ENCODE results near the gene SLC35G3. TPM values are rescaled to one million over a fixed set of nuclear protein-coding genes. Genes with fewer than 3 reads are reported as not detected.
"Not testable (repeated sequence)": the region's sequence is repeated elsewhere in the genome, so short reads cannot be mapped to it uniquely, and the experiment has no call there.

Gene SLC35G3
- total RNA-seq, 1 experiment from 2014 or later = not detected

GRCh38 chr17:35210741-35211140 is 16.5 kb upstream of the SLC35G3 start:
- H3K36me3 Mint-ChIP-seq (ENCODE audit: insufficient read depth in 1 of 3, low read depth in 3 of 3) = no peaks in the 10 kb centered on the region; a peak in 1 of 7 replicates
- H2BK15ac ChIP-seq (ENCODE audit: low read depth, low read length) = no peak overlapping the region
- H3K4me1 Mint-ChIP-seq = peaks cover under 1 to 2% of the 10 kb centered on the region in 2 experiments; a peak in 2 of 4 replicates
- H3K79me2 ChIP-seq (ENCODE audit: insufficient read depth, low read length) = no peaks in the 10 kb centered on the region
- H3K14ac ChIP-seq (ENCODE audit: insufficient read depth, low read length) = no peak overlapping the region
- no peak overlapping the region for H3K18ac ChIP-seq (ENCODE audit: insufficient read length, low read depth, low read length)
- H3K27me3 Mint-ChIP-seq (ENCODE audit: low read depth) = peaks cover 12% of the 10 kb centered on the region
- no peaks in the 10 kb centered on the region for H3K23me2 ChIP-seq (ENCODE audit: insufficient read length, low read depth, low read length, poor library complexity, severe bottlenecking)
- TF ChIP-seq, protein P1, sequence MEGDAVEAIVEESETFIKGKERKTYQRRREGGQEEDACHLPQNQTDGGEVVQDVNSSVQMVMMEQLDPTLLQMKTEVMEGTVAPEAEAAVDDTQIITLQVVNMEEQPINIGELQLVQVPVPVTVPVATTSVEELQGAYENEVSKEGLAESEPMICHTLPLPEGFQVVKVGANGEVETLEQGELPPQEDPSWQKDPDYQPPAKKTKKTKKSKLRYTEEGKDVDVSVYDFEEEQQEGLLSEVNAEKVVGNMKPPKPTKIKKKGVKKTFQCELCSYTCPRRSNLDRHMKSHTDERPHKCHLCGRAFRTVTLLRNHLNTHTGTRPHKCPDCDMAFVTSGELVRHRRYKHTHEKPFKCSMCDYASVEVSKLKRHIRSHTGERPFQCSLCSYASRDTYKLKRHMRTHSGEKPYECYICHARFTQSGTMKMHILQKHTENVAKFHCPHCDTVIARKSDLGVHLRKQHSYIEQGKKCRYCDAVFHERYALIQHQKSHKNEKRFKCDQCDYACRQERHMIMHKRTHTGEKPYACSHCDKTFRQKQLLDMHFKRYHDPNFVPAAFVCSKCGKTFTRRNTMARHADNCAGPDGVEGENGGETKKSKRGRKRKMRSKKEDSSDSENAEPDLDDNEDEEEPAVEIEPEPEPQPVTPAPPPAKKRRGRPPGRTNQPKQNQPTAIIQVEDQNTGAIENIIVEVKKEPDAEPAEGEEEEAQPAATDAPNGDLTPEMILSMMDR (conservative IDR thresholded peaks at IDR 0.05) = no peak
- no peak overlapping the region for H4K5ac ChIP-seq (ENCODE audit: insufficient read length, low read depth, low read length)
- H3K9me3 Mint-ChIP-seq = peaks cover 0 to 13% of the 10 kb centered on the region in 2 experiments; a peak in 2 of 5 replicates
- no peak overlapping the region for H2BK12ac ChIP-seq (ENCODE audit: insufficient read length, low read depth, low read length)
- H4K20me1 ChIP-seq (ENCODE audit: control insufficient read depth, insufficient read depth, insufficient read length) = no peaks in the 10 kb centered on the region
- no peak overlapping the region for H3K4ac ChIP-seq (ENCODE audit: low read depth, low read length)
- no peak overlapping the region for H3K4me3 Mint-ChIP-seq
- H3K27me3 ChIP-seq (ENCODE audit: insufficient read depth, low read length) = no peaks in the 10 kb centered on the region
- no peak overlapping the region for H4K91ac ChIP-seq (ENCODE audit: insufficient read length, low read depth, low read length)
- H3K4me1 ChIP-seq (ENCODE audit: insufficient read depth, low read length) = no peaks in the 10 kb centered on the region
- no peak overlapping the region for H3K27ac ChIP-seq (ENCODE audit: insufficient read length, low read depth, low read length)
- no CpG with 5 or more reads among the region's 7 CpGs for WGBS (ENCODE audit: extremely low coverage, insufficient read length, low lambda C conversion rate)
- no peak overlapping the region for H2BK20ac ChIP-seq (ENCODE audit: low read depth, low read length, poor library complexity, severe bottlenecking)
- H3K79me1 ChIP-seq (ENCODE audit: insufficient read depth, low read depth, low read length, poor library complexity, severe bottlenecking) = no peaks in the 10 kb centered on the region
- no peak overlapping the region for H3K56ac ChIP-seq (ENCODE audit: insufficient read length, low read depth, low read length)
- no peak overlapping the region for H3K27ac Mint-ChIP-seq
- DNase-seq = no peak
- H3T11ph ChIP-seq (ENCODE audit: low read length) = no peak overlapping the region
- no peak overlapping the region for H2BK5ac ChIP-seq (ENCODE audit: insufficient read length, low read length)
- H2AK5ac ChIP-seq (ENCODE audit: insufficient read length, low read length) = no peak overlapping the region
- no peak overlapping the region for H2AFZ ChIP-seq (ENCODE audit: low read length)
- H4K8ac ChIP-seq (replicated peaks; ENCODE audit: insufficient read length, low read depth, low read length) = no peak overlapping the region
- no peak overlapping the region for H3K9ac ChIP-seq (ENCODE audit: extremely low read depth, insufficient read length, low read length)
- no peaks in the 10 kb centered on the region for H3K9me3 ChIP-seq (ENCODE audit: control insufficient read depth, low read depth, low read length)
- no peak overlapping the region for H3K4me2 ChIP-seq (ENCODE audit: insufficient read depth, insufficient read length, low read length)
- H3K23ac ChIP-seq (ENCODE audit: insufficient read length, low read depth, low read length) = no peak overlapping the region
- H2BK120ac ChIP-seq (ENCODE audit: low read depth, low read length, poor library complexity, severe bottlenecking) = no peak overlapping the region

- H2BK5ac ChIP-seq (ENCODE audit: insufficient read length, low read length); H3K27me3 ChIP-seq (ENCODE audit: insufficient read depth, low read length); H3K18ac ChIP-seq (ENCODE audit: insufficient read length, low read depth, low read length); H3K36me3 Mint-ChIP-seq (ENCODE audit: insufficient read depth in 1 of 3, low read depth in 3 of 3); H3K4me3 Mint-ChIP-seq; H3K4me1 Mint-ChIP-seq; H3K14ac ChIP-seq (ENCODE audit: insufficient read depth, low read length); H3K9ac ChIP-seq (ENCODE audit: extremely low read depth, insufficient read length, low read length); H3K4me1 ChIP-seq (ENCODE audit: insufficient read depth, low read length); H3K23me2 ChIP-seq (ENCODE audit: insufficient read length, low read depth, low read length, poor library complexity, severe bottlenecking); H3K4me2 ChIP-seq (ENCODE audit: insufficient read depth, insufficient read length, low read length); H2BK12ac ChIP-seq (ENCODE audit: insufficient read length, low read depth, low read length); H3K27ac ChIP-seq (ENCODE audit: insufficient read length, low read depth, low read length); H3K79me2 ChIP-seq (ENCODE audit: insufficient read depth, low read length); H4K8ac ChIP-seq (replicated peaks; ENCODE audit: insufficient read length, low read depth, low read length); H3T11ph ChIP-seq (ENCODE audit: low read length); H2BK120ac ChIP-seq (ENCODE audit: low read depth, low read length, poor library complexity, severe bottlenecking); H2BK20ac ChIP-seq (ENCODE audit: low read depth, low read length, poor library complexity, severe bottlenecking); H4K20me1 ChIP-seq (ENCODE audit: control insufficient read depth, insufficient read depth, insufficient read length); H3K56ac ChIP-seq (ENCODE audit: insufficient read length, low read depth, low read length); H2BK15ac ChIP-seq (ENCODE audit: low read depth, low read length); H3K9me3 ChIP-seq (ENCODE audit: control insufficient read depth, low read depth, low read length); H3K79me1 ChIP-seq (ENCODE audit: insufficient read depth, low read depth, low read length, poor library complexity, severe bottlenecking); H2AK5ac ChIP-seq (ENCODE audit: insufficient read length, low read length); H4K5ac ChIP-seq (ENCODE audit: insufficient read length, low read depth, low read length); H3K27ac Mint-ChIP-seq; H3K23ac ChIP-seq (ENCODE audit: insufficient read length, low read depth, low read length); DNase-seq; H3K4ac ChIP-seq (ENCODE audit: low read depth, low read length); H4K91ac ChIP-seq (ENCODE audit: insufficient read length, low read depth, low read length); H2AFZ ChIP-seq (ENCODE audit: low read length): not testable (repeated sequence)
- no CpG with 5 or more reads among the region's 2 CpGs for WGBS (ENCODE audit: extremely low coverage, insufficient read length, low lambda C conversion rate)
- Mint-ChIP-seq H3K9me3 (peaks cover 43 to 50% of the 10 kb centered on the region in 2 experiments), H3K27me3 (ENCODE audit: low read depth) (peaks cover 17% of the 10 kb centered on the region)
Measured at GRCh38 chr17:35202582-35202981, 8.4 kb upstream of the SLC35G3 start.

Data from H9 (cell line).